CD14-positive monocyte (primary cell): ENCODE results near the gene SESN2. TPM values are rescaled to one million over a fixed set of nuclear protein-coding genes. Genes with fewer than 3 reads are reported as not detected.
A peak's percentile ranks its signal among the peaks of the same experiment; 100 is the strongest.

Experiments
- DNase-seq, 3 donors: peaks; one replicate each; pipeline ENCODE4 v3.0.0-alpha.2; 2011 to 2022
- H2AFZ ChIP-seq: 2 replicates; pipeline ENCODE4 v1.6.0; 2012; ENCODE audit warnings: mild to moderate bottlenecking, low read depth, low read length, inconsistent platforms; ENCODE audit not compliant: insufficient read depth, poor library complexity, severe bottlenecking
- H3K27ac ChIP-seq, 2 donors: 1 replicate in 1 of 2; 2 replicates in 1 of 2; pipeline ENCODE4 v1.5.1; 2012 to 2013; ENCODE audit warnings: low read length in 2 of 2, control low read depth in 1 of 2, inconsistent platforms in 1 of 2, low read depth in 1 of 2, mild to moderate bottlenecking in 1 of 2
- H3K27me3 ChIP-seq, 2 donors: one replicate each; pipeline versions ENCODE4 v1.6.0 to v1.6.1; 2011 to 2013; ENCODE audit warnings: low read length in 2 of 2; ENCODE audit not compliant: control insufficient read depth in 2 of 2, insufficient read depth in 2 of 2
- H3K36me3 ChIP-seq, 2 donors: replicated peaks in 1 of 2; 1 replicate in 1 of 2; 2 replicates in 1 of 2; pipeline versions ENCODE4 v1.5.1 to v1.6.1; 2012 to 2013; ENCODE audit warnings: low read length in 2 of 2, control low read depth in 1 of 2, inconsistent platforms in 1 of 2, mild to moderate bottlenecking in 1 of 2; ENCODE audit not compliant: insufficient read depth in 2 of 2, control insufficient read depth in 1 of 2
- H3K4me1 ChIP-seq, 2 donors: 1 replicate in 1 of 2; 2 replicates in 1 of 2; pipeline versions ENCODE4 v1.5.1 to v1.6.1; 2012 to 2013; ENCODE audit warnings: low read length in 2 of 2, control low read depth in 1 of 2, inconsistent platforms in 1 of 2, mild to moderate bottlenecking in 1 of 2, moderate library complexity in 1 of 2; ENCODE audit not compliant: insufficient read depth in 2 of 2, control insufficient read depth in 1 of 2
- H3K4me2 ChIP-seq: replicated peaks from 2 replicates; pipeline ENCODE3; 2012; ENCODE audit warnings: low read length, moderate library complexity, mild to moderate bottlenecking; ENCODE audit not compliant: poor library complexity, severe bottlenecking; ENCODE audit errors: extremely low read depth
- H3K4me3 ChIP-seq, 3 experiments: fragments of 200-600 bp in 1 of 3; sonication (generic) in 1 of 3; replicated peaks in 1 of 3; 1 replicate in 2 of 3; 2 replicates in 1 of 3; pipeline ENCODE4 v1.5.1; 2011 to 2013; ENCODE audit warnings: low read length in 3 of 3, mild to moderate bottlenecking in 3 of 3, control low read depth in 2 of 3, low read depth in 2 of 3, inconsistent platforms in 1 of 3, moderate library complexity in 1 of 3
- H3K79me2 ChIP-seq: 2 replicates; pipeline ENCODE4 v1.6.0; 2012; ENCODE audit warnings: mild to moderate bottlenecking, control low read depth, inconsistent platforms, low read length, moderate library complexity; ENCODE audit not compliant: insufficient read depth
- H3K9ac ChIP-seq: 2 replicates; pipeline ENCODE4 v1.6.0; 2017; ENCODE audit warnings: low read length, mild to moderate bottlenecking; ENCODE audit not compliant: insufficient read depth, poor library complexity, severe bottlenecking
- H3K9me3 ChIP-seq, 2 donors: replicated peaks in 1 of 2; 1 replicate in 1 of 2; 2 replicates in 1 of 2; pipeline versions ENCODE4 v1.5.1 to v1.6.1; 2012 to 2013; ENCODE audit warnings: low read length in 2 of 2, control low read depth in 1 of 2; ENCODE audit not compliant: control insufficient read depth in 1 of 2, insufficient read depth in 1 of 2
- H4K20me1 ChIP-seq: 2 replicates; pipeline ENCODE4 v1.6.0; 2012; ENCODE audit warnings: mild to moderate bottlenecking, low read length, control low read depth, moderate library complexity; ENCODE audit not compliant: insufficient read depth
- H3K27ac Mint-ChIP-seq, 7 donors: one replicate each; pipeline ENCODE4 v1.8.0; 2020; ENCODE audit warnings: mild to moderate bottlenecking in 7 of 7, mixed read lengths in 7 of 7, moderate library complexity in 6 of 7, inconsistent platforms in 2 of 7
- H3K27me3 Mint-ChIP-seq, 3 donors: one replicate each; pipeline ENCODE4 v1.8.0; 2021 to 2022; ENCODE audit warnings: low read depth in 3 of 3, mild to moderate bottlenecking in 3 of 3, mixed read lengths in 3 of 3, moderate library complexity in 3 of 3, inconsistent platforms in 1 of 3
- H3K36me3 Mint-ChIP-seq, 2 donors: one replicate each; pipeline ENCODE4 v1.8.0; 2020; ENCODE audit warnings: mixed read lengths in 2 of 2, inconsistent platforms in 1 of 2, mild to moderate bottlenecking in 1 of 2
- H3K4me1 Mint-ChIP-seq: one replicate; pipeline ENCODE4 v1.8.0; 2020; ENCODE audit warnings: mild to moderate bottlenecking, mixed read lengths
- H3K4me3 Mint-ChIP-seq, 2 donors: one replicate each; pipeline ENCODE4 v1.8.0; 2020; ENCODE audit warnings: mild to moderate bottlenecking in 2 of 2, mixed read lengths in 2 of 2, moderate library complexity in 1 of 2
- H3K9me3 Mint-ChIP-seq, 7 donors: one replicate each; pipeline ENCODE4 v1.8.0; 2020 to 2022; ENCODE audit warnings: mixed read lengths in 7 of 7, mild to moderate bottlenecking in 6 of 7, moderate library complexity in 6 of 7, inconsistent platforms in 2 of 7
- WGBS: methylation state at CpG from one replicate; pipeline ENCODE4 v1.1.5; 2013; ENCODE audit warnings: missing lambda C conversion rate; ENCODE audit not compliant: insufficient coverage; 5-methylcytosine and 5-hydroxymethylcytosine counted together
- intact Hi-C, 2 donors: fragments of 100-400 bp; cut with micrococcal nuclease; formaldehyde crosslinking; loops; one replicate each; pipeline versions ENCODE4 v1.15.0 to v1.15.1; 2023
- polyA plus RNA-seq, 3 donors: library from polyadenylated mRNA; depleted of rRNA in 1 of 3; unstranded in 2 of 3; stranded (reverse) in 1 of 3; fragments of 300-500 nt in 2 of 3; fragments of >200 nt in 1 of 3; fragmentation: Illumina TruSeq in 2 of 3; gene quantifications; 1 replicate in 2 of 3; 2 replicates in 1 of 3; pipeline ENCODE4 v1.2.3, GENCODE V29; 2012 to 2021
- TF ChIP-seq, protein P1 (sequence below): fragments of 200-600 bp; IDR thresholded peaks from one replicate; pipeline ENCODE4 v1.8.0; 2022; ENCODE audit warnings: antibody characterized with exemption, mild to moderate bottlenecking

The SESN2 gene
- polyA plus RNA-seq, 3 donors, result 5.0 to 15.7 (median 5.1) TPM

DNA sequence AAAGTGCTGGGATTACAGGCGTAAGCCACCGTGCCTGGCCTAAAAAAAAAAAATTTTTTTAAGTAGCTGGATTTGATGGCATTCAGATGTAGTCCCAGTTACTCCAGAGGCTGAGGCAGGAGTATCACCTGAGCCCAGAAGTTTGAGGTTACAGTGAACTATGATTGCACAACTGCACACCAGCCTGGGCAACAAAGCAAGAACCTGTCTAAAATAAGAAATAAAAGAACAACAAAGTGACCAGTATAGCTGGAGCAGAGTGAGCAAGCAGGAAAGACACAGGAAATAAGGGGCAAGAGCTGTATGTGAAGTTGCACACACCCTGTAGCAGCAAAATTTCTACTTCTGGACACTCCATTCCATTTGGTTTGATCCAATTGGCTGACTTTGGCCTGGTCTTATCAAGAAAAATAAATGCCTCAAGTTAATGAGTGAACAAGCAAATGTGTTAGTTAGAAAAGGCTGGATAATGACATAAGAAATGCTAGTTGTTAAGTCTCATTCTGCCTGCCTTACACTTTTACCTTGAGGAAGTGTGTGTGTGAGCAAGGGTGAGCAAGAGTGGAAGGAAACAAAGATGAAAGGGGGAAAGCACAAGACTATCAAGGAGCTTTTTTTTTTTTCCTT is 15.5 kb upstream of the SESN2 start:
- H3K4me3 Mint-ChIP-seq, result no peak overlapping the region
- DNase-seq, result no peak
- Histone ChIP-seq H3K27ac (no peak overlapping the region), H3K27me3 (no peaks in the 10 kb centered on the region), H2AFZ (no peak overlapping the region), H4K20me1 (no peaks in the 10 kb centered on the region), H3K36me3 (no peaks in the 10 kb centered on the region), H3K4me2 (no peak overlapping the region), H3K79me2 (no peaks in the 10 kb centered on the region), H3K9me3 (no peaks in the 10 kb centered on the region), H3K4me3 (no peak overlapping the region), H3K4me1 (peaks cover 41 to 43% of the 10 kb centered on the region in 2 donors), H3K9ac (no peak overlapping the region)
- H3K4me1 Mint-ChIP-seq, result peaks cover 41% of the 10 kb centered on the region
- H3K36me3 Mint-ChIP-seq, result peaks cover 2 to 4% of the 10 kb centered on the region in 2 donors
- H3K27ac Mint-ChIP-seq, result peak overlapping the region in 6 of 7 donors; percentile 21 to 87 (median 71)
- H3K9me3 Mint-ChIP-seq, result no peaks in the 10 kb centered on the region
- WGBS, result 80% methylated on average over 1 of the region's 2 CpGs
- intact Hi-C loops, result no loop called here
- TF ChIP-seq, protein P1, sequence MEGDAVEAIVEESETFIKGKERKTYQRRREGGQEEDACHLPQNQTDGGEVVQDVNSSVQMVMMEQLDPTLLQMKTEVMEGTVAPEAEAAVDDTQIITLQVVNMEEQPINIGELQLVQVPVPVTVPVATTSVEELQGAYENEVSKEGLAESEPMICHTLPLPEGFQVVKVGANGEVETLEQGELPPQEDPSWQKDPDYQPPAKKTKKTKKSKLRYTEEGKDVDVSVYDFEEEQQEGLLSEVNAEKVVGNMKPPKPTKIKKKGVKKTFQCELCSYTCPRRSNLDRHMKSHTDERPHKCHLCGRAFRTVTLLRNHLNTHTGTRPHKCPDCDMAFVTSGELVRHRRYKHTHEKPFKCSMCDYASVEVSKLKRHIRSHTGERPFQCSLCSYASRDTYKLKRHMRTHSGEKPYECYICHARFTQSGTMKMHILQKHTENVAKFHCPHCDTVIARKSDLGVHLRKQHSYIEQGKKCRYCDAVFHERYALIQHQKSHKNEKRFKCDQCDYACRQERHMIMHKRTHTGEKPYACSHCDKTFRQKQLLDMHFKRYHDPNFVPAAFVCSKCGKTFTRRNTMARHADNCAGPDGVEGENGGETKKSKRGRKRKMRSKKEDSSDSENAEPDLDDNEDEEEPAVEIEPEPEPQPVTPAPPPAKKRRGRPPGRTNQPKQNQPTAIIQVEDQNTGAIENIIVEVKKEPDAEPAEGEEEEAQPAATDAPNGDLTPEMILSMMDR, result no peak
- peaks cover 0 to 2% (median 0%) of the 10 kb centered on the region in 3 donors for H3K27me3 Mint-ChIP-seq

- H3K36me3 Mint-ChIP-seq, result peaks cover 2 to 4% of the 10 kb centered on the region in 2 donors
- intact Hi-C loops, result loop anchor here in 1 of 2 donors (5.0 kb wide), 1 partner anchor 83 kb away; the partner anchor contains the start of gene MED18
- peaks cover 50% of the 10 kb centered on the region for H3K4me1 Mint-ChIP-seq
- no peaks in the 10 kb centered on the region for H4K20me1 ChIP-seq
- H3K36me3 ChIP-seq, result no peaks in the 10 kb centered on the region
- H3K27me3 Mint-ChIP-seq, result peaks cover 0 to 2% (median 0%) of the 10 kb centered on the region in 3 donors
- H2AFZ ChIP-seq, result no peak overlapping the region
- no peaks in the 10 kb centered on the region for H3K9me3 Mint-ChIP-seq
- H3K4me2 ChIP-seq, result peak overlapping the region; percentile 0
- H3K27me3 ChIP-seq, result no peaks in the 10 kb centered on the region
- H3K4me3 ChIP-seq, result no peak overlapping the region
- H3K27ac Mint-ChIP-seq, result peak overlapping the region in 5 of 7 donors; percentile 1 to 87 (median 66)
- no peaks in the 10 kb centered on the region for H3K79me2 ChIP-seq
- no peak overlapping the region for H3K4me3 Mint-ChIP-seq
- H3K27ac ChIP-seq, result peak overlapping the region in 1 of 2 donors; percentile 8
- H3K4me1 ChIP-seq, result peaks cover 50 to 52% of the 10 kb centered on the region in 2 donors
- H3K9ac ChIP-seq, result no peak overlapping the region
- TF ChIP-seq, protein P1, result no peak
- no peak for DNase-seq
- no peaks in the 10 kb centered on the region for H3K9me3 ChIP-seq
- WGBS, result 51% methylated on average over 7 of the region's 13 CpGs
Observed at GRCh38 chr1:28244549-28245251, 14.6 kb upstream of the SESN2 start.
